ENCODE measurements around the gene MET. TPM values are rescaled to one million over a fixed set of nuclear protein-coding genes. Genes with fewer than 3 reads are reported as not detected.
A peak's percentile ranks its signal among the peaks of the same experiment; 100 is the strongest.

Gene MET
- total and polyA plus RNA-seq, 2 of the 13 experiments (the other 11 are each of a cell fraction or from before 2014, with no cell fraction given) = 21.8 to 31.5 TPM

GRCh38 chr7:116809636-116810266, 137.8 kb downstream of the MET start (continued):
- TF ChIP-seq ZFP37 (CRISPR knock-in tag; IDR thresholded peaks at IDR 0.05; ENCODE audit: borderline replicate concordance) (no peak), NR2F2 (IDR thresholded peaks at IDR 0.05; ENCODE audit: borderline replicate concordance, low read depth) (peak; percentile 76), CREB1 (IDR thresholded peaks at IDR 0.05) (no peak), CREB1 (CRISPR knock-in tag; IDR thresholded peaks at IDR 0.05) (peak; percentile 75), ETS1 (CRISPR knock-in tag; IDR thresholded peaks at IDR 0.05) (no peak), SOX5 (CRISPR knock-in tag; IDR thresholded peaks at IDR 0.05; ENCODE audit: borderline replicate concordance) (peak; percentile 77; the same call in 1 of the 2 replicates), GFI1 (CRISPR knock-in tag; IDR thresholded peaks at IDR 0.05; ENCODE audit: borderline replicate concordance) (peak; percentile 79), ZSCAN31 (CRISPR knock-in tag; IDR thresholded peaks at IDR 0.05; ENCODE audit: low read depth) (0 out of 2 replicates have a peak, but pooled peaks have one; percentile 49), MED1 (CRISPR knock-in tag; IDR thresholded peaks at IDR 0.05) (peak; percentile 55), CAMTA2 (CRISPR knock-in tag; IDR thresholded peaks at IDR 0.05; ENCODE audit: borderline replicate concordance) (no peak), MEF2D (CRISPR knock-in tag; IDR thresholded peaks at IDR 0.05) (peak; percentile 42), GATAD2A (CRISPR knock-in tag; IDR thresholded peaks at IDR 0.05) (peak; percentile 89), HMG20A (CRISPR knock-in tag; IDR thresholded peaks at IDR 0.05; ENCODE audit: borderline replicate concordance) (peak; percentile 91), FOXK1 (CRISPR knock-in tag; IDR thresholded peaks at IDR 0.05; ENCODE audit: borderline replicate concordance, low read depth) (peak; percentile 55; the same call in 1 of the 2 replicates), ATF4 (CRISPR knock-in tag; IDR thresholded peaks at IDR 0.05) (no peak), RCOR2 (CRISPR knock-in tag; IDR thresholded peaks at IDR 0.05) (peak; percentile 75; the same call in 1 of the 2 replicates), ATF2 (CRISPR knock-in tag; IDR thresholded peaks at IDR 0.05) (no peak; the same call in 1 of the 2 replicates), TBX3 (IDR thresholded peaks at IDR 0.05; ENCODE audit: borderline replicate concordance) (peak; percentile 82; the same call in 1 of the 2 replicates), SPEN (CRISPR knock-in tag; IDR thresholded peaks at IDR 0.05; ENCODE audit: low read depth) (no peak), TCF7 (IDR thresholded peaks at IDR 0.05; ENCODE audit: low read depth) (peak; percentile 80; the same call in 1 of the 2 replicates), STAT6 (CRISPR knock-in tag; IDR thresholded peaks at IDR 0.05; ENCODE audit: borderline replicate concordance) (peak; percentile 23; the same call in 1 of the 2 replicates), BCL6 (CRISPR knock-in tag; IDR thresholded peaks at IDR 0.05) (peak; percentile 64; the same call in 1 of the 2 replicates), NONO (IDR thresholded peaks at IDR 0.05) (no peak), NONO (CRISPR knock-in tag; conservative IDR thresholded peaks at IDR 0.05) (0 out of 2 replicates have a peak, but pooled peaks have one; percentile 25)

Measured in HepG2 (cell line).